Measurements from ENCODE around the gene TLE3. TPM values are rescaled to one million over a fixed set of nuclear protein-coding genes. Genes with fewer than 3 reads are reported as not detected.

Gene TLE3
- total RNA-seq, 2 experiments from 2014 or later: 159 to 167 TPM

- H3K27ac Mint-ChIP-seq: no peak overlapping the region
- intact Hi-C loops (cut with DNase I, micrococcal nuclease): loop anchor here in 1 of 2 experiments (10.0 kb wide), 1 partner anchor 304 kb away; no protein-coding TSS in a partner anchor
- no peaks in the 10 kb centered on the region for H3K27me3 Mint-ChIP-seq
These were observed 68.4 kb downstream of the TLE3 start for GRCh38 chr15:70029297-70029701.

GRCh38 chr15:70027518-70027917 lies 70.2 kb downstream of the TLE3 start:
- ChIA-PET CTCF (no interaction called here), POLR2A (no interaction called here)
- Mint-ChIP-seq H3K36me3 (ENCODE audit: low read depth) (no peaks in the 10 kb centered on the region), H3K27me3 (no peaks in the 10 kb centered on the region), H3K4me3 (no peak overlapping the region), H3K4me1 (ENCODE audit: low read depth) (peaks cover 10% of the 10 kb centered on the region), H3K9me3 (no peaks in the 10 kb centered on the region), H3K27ac (no peak overlapping the region)
- no peaks in the 10 kb centered on the region for H3K36me3 ChIP-seq (ENCODE audit: insufficient read depth, low read length)
- H3K9me3 ChIP-seq (ENCODE audit: control insufficient read depth in 1 of 2, insufficient read depth in 1 of 2, low read length in 2 of 2): no peaks in the 10 kb centered on the region
- no peak for DNase-seq
- H3K27me3 ChIP-seq (ENCODE audit: control insufficient read depth in 1 of 2, insufficient read depth in 2 of 2, low read length in 2 of 2): no peaks in the 10 kb centered on the region
- intact Hi-C loops (cut with DNase I, micrococcal nuclease): loop anchor here in 1 of 2 experiments (10.0 kb wide), 1 partner anchor 303 kb away; no protein-coding TSS in a partner anchor
- H3K4me3 ChIP-seq (ENCODE audit: low read length): no peak overlapping the region
- no peak for ATAC-seq (ENCODE audit: poor library complexity)
- H3K4me1 ChIP-seq (ENCODE audit: insufficient read depth, low read length): peaks cover 20% of the 10 kb centered on the region
- H3K27ac ChIP-seq (ENCODE audit: low read depth in 1 of 2, low read length in 2 of 2): no peak overlapping the region
- TF ChIP-seq CTCF (IDR thresholded peaks at IDR 0.05): no peak

More at GRCh38 chr15:70029297-70029701, 68.4 kb downstream of the TLE3 start:
- Histone ChIP-seq H3K27ac (ENCODE audit: low read depth in 1 of 2, low read length in 2 of 2) (no peak overlapping the region), H3K4me3 (ENCODE audit: low read length) (no peak overlapping the region), H3K9me3 (ENCODE audit: control insufficient read depth in 1 of 2, insufficient read depth in 1 of 2, low read length in 2 of 2) (no peaks in the 10 kb centered on the region), H3K4me1 (ENCODE audit: insufficient read depth, low read length) (peaks cover 3% of the 10 kb centered on the region), H3K36me3 (ENCODE audit: insufficient read depth, low read length) (no peaks in the 10 kb centered on the region), H3K27me3 (ENCODE audit: control insufficient read depth in 1 of 2, insufficient read depth in 2 of 2, low read length in 2 of 2) (no peaks in the 10 kb centered on the region)
- no peak for TF ChIP-seq CTCF (IDR thresholded peaks at IDR 0.05)
- DNase-seq (no peak), ATAC-seq (ENCODE audit: poor library complexity) (no peak)
- Mint-ChIP-seq H3K4me3 (no peak overlapping the region), H3K36me3 (ENCODE audit: low read depth) (no peaks in the 10 kb centered on the region), H3K4me1 (ENCODE audit: low read depth) (no peaks in the 10 kb centered on the region), H3K9me3 (no peaks in the 10 kb centered on the region)
- CTCF ChIA-PET: interaction anchor here (0.5 kb wide), 1 partner anchor 473 kb away, joined by 4 read pairs; no protein-coding TSS in a partner anchor
- POLR2A ChIA-PET: interaction anchor here (0.6 kb wide), 1 partner anchor 1363 kb away, joined by 4 read pairs; no protein-coding TSS in a partner anchor

GRCh38 chr15:70026991-70027390 lies 70.7 kb downstream of the TLE3 start:
- CTCF ChIA-PET: no interaction called here
- Histone ChIP-seq H3K9me3 (ENCODE audit: control insufficient read depth in 1 of 2, insufficient read depth in 1 of 2, low read length in 2 of 2) (no peaks in the 10 kb centered on the region), H3K27ac (ENCODE audit: low read depth in 1 of 2, low read length in 2 of 2) (no peak overlapping the region), H3K36me3 (ENCODE audit: insufficient read depth, low read length) (no peaks in the 10 kb centered on the region), H3K4me1 (ENCODE audit: insufficient read depth, low read length) (peaks cover 20% of the 10 kb centered on the region), H3K27me3 (ENCODE audit: control insufficient read depth in 1 of 2, insufficient read depth in 2 of 2, low read length in 2 of 2) (no peaks in the 10 kb centered on the region), H3K4me3 (ENCODE audit: low read length) (no peak overlapping the region)
- ATAC-seq (ENCODE audit: poor library complexity): no peak
- Mint-ChIP-seq H3K27me3 (no peaks in the 10 kb centered on the region), H3K4me3 (no peak overlapping the region), H3K4me1 (ENCODE audit: low read depth) (peaks cover 10% of the 10 kb centered on the region), H3K27ac (no peak overlapping the region), H3K9me3 (no peaks in the 10 kb centered on the region), H3K36me3 (ENCODE audit: low read depth) (no peaks in the 10 kb centered on the region)
- no peak for DNase-seq
- POLR2A ChIA-PET: no interaction called here
- no peak for TF ChIP-seq CTCF (IDR thresholded peaks at IDR 0.05)
- intact Hi-C loops (cut with DNase I, micrococcal nuclease): loop anchor here in 1 of 2 experiments (10.0 kb wide), 1 partner anchor 302 kb away; no protein-coding TSS in a partner anchor
